NT2/D1 (cell line): ENCODE data around the gene CELSR1.

Experiments
- SUZ12 ChIP-seq: IDR thresholded peaks from 2 replicates; pipeline ENCODE4 v1.6.1; 2011; ENCODE audit not compliant: insufficient read length, insufficient read depth; ENCODE audit errors: extremely low read depth
- YY1 ChIP-seq: IDR thresholded peaks from 2 replicates; pipeline ENCODE4 v1.6.1; 2011; ENCODE audit not compliant: insufficient read length, insufficient read depth

DNA sequence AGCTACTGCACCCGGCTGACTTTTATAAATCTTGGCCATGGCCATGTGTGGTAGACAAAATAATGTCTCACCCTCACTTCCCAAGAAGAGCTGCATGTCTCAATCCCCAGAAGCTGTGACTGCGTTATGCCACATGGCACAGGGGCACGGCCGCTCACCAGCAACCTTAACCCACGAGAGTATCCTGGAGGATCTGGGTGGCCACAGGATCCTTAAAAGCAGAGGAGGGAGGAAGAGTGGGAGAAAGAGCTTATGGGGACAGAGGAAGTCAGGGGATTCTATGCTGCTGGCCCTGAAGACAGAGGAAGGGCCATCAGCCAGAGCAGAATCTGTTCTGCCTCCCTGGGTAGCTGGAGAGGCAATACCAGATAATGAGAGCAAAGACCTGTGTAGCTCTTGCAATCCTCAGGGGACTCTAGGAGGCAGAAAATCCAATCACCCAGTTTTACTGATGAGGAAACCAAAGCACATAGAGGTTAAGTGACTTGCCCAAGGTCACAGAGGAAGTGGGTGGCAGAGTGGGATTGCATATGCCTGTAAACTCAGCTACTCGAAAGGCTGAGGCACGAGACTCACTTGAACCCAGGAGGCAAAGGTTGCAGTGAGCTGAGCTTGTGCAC lies 55.3 kb downstream of the CELSR1 start:
- TF ChIP-seq YY1 (no peak), SUZ12 (no peak)
